Activated T-helper 1 cell treated with anti-CD3 and anti-CD28 coated beads, Interleukin-2, amount 50 U/mL, for 16 hours (primary cell): ENCODE data around the gene C6orf141.

Source experiments
- DNase-seq, 2 donors: peaks; one replicate each; pipeline ENCODE4 v3.0.0-alpha.2; 2020; ENCODE audit warnings: low read depth in 1 of 2, low spot score in 1 of 2

C6orf141 gene

DNA sequence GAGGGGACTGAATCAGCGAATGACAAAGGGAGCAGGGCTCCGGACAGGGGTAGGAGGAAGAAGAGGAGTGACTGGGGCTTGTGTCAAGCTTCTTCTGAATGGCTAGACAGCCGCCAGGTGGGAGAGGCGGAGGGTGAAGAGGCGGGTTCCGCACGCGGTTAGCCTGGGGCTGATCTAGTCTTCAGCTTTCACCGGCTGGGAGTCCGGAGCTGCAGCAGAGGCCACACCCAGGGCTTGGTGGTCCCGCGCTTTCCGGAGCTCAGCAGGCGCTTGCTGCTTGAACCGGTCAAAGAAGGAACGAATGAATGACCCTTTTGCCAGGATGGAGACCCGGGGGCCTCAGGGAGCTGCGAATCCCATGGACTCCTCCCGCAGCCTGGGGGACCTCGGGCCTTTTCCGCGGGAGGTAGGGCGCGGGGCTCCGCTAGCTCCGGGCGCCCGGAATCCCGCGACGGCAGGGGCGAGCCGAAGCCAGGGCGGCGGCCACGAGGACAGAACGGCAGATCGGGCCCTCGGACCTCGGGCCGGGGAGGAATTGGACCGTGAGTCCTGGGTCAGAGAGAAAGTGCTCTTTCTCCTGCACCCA is at the start of gene C6orf141:
C6orf141 (plus strand) TSS at position 177 of the 586 bp plus-strand sequence; CDS start at position 302, 125 bp downstream.
- DNase-seq, result no peak

DNA sequence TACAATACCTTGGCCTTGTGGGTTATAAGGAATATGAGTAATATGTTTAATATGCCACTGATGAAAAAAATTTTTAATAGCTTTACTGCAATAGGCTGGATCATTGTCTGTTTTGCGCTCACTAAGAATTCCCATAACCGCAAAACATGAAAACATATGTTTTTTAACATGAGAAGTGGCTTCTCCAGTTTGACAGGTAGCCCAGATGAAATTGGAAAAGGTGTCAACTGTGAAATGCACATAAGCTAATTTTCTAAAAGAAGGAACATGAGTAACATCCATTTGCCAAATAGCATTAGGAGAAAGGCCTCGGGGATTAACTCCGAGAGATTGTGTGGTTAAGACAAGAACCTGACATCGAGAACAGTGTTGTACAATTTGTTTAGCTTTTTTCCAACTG is 45.8 kb upstream of the C6orf141 start:
- DNase-seq, result no peak

DNA sequence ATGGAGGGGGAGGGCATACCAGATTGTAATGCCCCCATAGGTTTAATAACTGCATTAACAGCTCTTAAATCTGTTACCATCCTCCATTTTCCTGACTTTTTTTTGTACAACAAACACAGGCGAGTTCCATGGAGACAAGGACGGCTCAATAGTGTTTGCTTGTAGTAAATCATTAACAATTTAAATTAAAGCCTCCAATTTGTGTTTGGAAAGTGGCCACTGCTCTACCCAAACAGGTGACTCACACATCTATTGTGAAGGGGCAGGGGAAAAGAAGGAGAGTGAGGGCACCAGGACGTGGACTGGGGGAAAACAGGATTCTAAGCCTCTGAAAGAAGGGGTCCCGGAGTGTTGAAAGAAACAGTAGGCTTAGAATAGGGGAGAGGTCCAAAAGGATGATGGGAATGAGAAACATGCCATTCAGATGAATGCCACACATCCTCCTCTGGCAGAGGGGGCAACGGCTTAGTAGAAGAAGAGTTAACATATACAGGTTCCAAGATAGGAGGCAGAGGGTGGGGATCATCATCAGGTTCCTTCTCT is 43.8 kb upstream of the C6orf141 start:
- DNase-seq, result no peak

DNA sequence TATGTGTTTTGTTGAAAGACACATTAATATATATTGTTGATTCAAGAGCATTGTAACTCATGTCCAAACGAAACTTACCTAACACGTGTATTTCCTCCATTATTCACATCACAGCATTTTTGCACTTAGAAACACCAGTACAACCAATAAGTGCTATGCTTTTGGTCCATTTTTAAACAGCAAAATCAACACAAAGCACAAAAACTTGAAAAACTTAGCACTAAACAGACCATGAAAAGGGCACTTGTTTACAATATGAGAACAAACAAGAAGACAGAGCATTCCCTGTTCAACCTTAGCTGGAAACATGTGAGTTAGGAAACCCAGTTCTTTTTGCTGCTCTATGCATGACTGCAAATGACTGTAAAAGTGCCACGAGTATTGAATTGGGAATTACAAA is 41.1 kb upstream of the C6orf141 start:
- DNase-seq, result no peak

DNA sequence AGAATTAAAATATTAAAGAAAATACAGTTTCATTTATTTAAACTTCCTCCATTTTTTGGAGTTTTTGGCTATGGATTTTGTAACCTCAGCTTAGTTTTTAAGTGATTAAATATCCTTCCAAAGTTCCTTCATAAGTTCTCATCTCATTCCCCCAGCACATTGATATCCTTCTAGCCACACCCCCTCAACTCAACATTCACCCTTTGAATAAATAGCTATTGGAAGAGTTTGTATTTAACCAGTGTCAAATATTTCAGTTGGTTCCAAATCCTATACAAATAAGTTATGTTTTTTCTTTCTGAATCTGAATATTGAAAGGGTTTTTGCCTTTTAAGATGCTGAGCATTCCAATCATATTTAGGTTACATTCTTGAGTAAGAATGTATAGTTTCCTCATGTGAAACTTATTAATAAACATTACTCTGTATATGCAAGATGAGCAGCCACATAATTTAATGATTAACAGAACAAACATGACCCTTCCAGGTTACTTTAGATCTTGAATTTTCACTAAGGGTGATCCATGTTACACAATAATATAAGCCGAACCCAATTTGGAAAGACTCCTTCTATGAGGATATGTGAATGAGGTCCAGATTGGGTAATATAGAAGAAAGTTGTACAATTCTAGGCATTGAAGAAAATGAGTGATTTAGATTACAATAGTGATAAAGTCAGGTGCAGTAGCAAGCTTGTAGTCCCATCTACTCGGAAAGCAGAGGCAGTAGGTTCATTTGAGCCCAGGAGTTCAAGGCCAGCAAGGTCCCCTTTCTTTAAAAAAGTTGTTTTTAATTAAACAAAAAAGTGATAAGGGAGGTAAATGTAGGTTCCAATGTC is 37.1 kb upstream of the C6orf141 start:
- DNase-seq, result no peak

DNA sequence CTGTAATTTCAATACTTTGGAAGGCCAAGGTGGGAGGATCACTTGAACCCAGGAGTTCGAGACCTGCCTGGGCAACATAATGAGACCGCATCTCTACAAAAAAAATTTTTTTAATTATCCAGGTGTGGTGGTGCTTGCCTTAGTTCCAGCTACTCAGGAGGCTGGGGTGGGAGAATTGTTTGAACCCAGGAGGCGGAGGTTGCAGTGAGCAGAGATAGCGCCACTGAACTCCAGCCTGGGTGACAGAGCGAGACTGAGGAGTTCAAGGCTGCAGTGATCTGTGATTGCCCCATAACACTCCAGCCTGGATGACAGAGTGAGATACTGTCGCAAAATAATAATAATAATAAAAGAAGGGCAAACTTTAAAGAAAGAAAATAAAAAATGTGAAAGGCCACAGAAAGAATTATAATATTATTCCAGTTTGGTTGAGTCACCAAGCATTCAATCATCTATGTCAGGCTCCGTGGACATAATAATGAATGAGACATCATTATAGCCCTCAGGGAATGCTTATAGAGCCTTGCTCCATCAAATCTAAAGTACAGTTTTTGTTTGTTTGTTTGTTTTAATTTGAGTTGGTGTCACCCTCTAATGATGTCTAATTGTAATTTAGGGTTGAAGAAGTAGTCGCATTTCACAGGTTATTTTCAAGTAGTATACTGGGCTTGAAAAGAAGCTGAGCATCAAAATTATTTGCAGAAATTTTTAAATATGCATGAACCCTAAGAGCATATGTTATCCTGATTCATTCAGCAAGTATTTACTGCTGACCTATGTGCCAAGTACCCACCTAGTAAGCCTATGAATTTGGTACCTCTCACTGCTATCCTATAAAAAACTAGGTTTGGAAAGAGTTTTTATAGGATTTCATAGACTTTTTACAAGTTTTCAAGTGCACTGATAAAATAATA is 35.6 kb upstream of the C6orf141 start:
- DNase-seq, result no peak

DNA sequence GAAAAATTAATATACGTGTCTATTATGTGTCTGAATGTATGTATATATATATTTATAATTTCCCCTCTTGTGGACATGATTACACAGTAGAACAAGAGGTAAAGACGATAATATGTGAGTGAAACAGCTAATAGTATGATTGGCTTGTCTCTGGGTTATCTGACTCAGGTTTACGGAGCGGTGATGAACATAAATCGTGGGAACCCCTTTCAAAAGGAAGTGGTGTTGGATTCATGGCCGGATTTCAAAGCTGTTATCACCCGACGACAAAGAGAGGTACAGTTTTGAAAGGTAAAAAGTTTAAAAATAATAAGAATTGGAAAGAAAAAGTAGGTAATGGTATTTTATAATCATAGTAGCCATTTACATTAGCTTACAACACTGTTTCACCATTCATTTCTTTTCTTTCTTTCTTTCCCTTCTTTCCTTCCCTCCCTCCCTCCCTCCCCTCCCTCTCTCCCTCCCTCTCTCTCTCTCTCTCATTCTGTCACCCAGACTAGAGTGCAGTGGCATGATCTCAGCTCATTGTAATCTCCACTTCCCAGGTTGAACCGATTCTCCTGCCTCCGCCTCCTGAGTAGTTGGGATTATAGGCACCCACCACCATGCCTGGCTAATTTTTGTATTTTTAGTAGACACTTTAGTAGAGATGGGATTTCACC is 34.9 kb upstream of the C6orf141 start:
- DNase-seq, result no peak

DNA sequence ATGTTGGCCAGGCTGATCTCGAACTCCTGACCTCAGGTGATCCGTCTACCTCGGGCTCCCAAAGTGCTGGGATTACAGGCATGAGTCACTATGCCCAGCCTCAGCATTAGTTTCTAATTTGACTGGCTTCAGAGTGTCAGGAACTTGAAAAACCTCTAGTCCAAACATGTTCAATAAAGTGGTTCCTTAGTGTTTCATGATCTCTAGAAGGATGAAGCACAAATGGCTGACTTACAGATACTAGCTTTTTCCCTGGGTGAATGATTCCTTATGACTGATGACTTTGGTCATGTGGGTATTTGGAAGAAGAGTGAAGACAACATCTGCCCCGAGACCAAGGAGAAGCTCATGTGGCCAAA is 34.3 kb upstream of the C6orf141 start:
- no peak for DNase-seq

DNA sequence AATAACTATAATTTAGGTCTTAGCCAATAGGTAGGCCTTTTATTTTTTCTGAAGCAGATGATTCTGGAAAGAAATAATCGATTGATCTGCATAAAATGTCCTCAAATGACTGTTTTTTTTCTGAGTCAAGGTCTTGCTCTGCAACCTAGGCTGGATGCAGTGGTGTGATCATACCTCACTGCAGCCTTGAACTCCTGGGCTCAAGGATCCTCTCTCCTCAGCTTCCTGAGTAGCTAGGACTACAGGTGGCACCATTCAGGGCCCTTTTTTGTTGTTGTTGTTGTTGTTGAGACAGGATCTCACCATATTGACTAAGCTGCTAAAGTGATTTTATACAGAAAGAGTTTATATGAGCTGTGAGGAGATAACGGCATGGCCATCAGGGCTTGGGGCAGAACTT is 32.5 kb upstream of the C6orf141 start:
- no peak for DNase-seq

DNA sequence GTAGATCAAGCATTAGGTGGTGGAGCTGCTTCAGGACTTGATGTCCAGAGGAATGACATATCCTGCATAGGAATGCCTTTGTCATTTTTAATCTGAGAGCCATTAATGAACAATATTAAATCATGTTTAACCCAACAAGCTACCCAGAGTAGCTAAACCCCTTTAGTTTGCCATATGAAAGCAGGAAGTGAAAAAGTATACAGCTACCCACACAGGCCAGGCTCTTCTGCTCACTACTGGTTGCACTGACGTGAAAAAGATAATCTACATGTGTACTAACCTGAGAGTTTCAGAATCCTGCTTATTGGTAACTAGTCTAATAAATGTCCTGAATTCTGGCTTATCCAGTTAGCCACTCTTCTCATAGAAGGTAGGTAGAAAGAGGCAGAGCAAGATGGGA is 30.8 kb upstream of the C6orf141 start:
- DNase-seq, result no peak

DNA sequence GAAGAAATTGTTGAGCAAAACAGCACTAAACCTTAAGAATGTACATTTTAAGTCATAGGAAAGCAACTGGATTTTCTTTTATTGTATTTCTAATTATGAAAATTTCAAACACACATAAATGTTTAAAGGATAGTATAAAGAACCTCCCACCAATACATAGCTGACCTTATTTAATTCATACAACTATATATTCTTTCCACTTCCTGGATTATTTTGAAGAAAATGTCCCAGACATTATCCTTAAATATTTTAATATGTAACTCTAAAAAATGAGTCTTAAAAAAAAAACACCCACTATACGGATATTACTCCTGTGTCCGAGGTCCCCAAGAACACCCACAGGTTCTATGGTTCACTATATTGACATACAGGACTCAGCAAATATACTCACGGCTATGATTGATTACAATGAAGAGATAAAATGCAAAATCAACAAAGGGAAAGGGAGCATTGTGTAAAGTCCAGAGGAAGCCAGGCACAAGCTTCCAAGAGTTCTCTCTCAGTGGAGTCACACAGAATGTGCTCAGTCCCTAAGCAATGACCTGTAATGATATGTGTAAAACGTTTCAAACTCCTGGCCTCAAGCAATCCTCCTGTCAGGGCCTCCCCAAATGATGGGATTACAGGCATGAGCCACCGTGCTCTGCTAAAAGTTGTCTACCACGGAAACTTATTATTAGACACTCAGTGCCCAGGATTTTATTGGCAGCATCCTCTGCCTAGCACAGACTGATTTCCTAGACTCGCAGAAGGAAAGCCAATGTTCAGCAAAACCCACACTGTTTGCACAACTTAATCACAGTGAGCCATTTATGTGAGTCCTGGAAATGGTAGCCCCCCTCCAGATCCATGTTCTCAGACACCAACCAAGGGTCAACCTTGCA is 27.5 kb upstream of the C6orf141 start:
- DNase-seq, result no peak

DNA sequence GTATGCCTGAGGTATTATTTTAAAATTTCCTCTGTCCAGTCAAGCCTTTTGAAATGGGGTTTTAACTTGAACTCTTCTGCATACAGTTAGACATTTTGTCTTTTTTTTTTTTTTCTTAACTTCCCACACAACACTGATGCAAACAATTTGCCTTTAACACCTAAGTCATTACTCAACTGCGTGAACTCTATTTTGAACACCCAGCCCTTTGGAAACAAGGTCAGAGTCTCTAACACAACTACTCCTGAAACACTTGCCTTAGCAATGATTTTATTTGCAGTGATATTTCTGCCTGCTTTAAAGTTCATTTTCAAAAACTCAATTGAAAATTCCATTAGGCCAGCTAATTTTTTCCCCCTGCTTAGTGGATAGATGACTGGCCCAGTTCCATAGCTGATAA is 26.6 kb upstream of the C6orf141 start:
- no peak for DNase-seq

DNA sequence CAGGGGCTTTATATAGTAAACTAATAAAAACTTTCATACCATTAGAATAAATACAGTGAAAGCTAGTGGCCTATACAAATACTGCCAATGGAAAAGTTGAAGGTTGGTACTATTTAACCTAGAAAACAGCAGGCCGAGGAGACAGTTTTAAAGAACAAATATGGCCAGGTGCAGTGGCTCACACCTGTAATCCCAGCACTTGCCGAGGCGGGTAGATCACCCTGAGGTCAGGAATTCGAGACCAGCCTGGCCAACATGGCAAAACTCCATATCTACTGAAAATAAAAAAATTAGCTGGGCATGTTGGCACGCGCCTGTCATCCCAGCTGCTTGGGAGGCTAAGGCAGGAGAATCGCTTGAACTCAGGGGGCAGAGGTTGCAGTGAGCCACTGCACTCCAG is 25.9 kb upstream of the C6orf141 start:
- DNase-seq, result no peak

DNA sequence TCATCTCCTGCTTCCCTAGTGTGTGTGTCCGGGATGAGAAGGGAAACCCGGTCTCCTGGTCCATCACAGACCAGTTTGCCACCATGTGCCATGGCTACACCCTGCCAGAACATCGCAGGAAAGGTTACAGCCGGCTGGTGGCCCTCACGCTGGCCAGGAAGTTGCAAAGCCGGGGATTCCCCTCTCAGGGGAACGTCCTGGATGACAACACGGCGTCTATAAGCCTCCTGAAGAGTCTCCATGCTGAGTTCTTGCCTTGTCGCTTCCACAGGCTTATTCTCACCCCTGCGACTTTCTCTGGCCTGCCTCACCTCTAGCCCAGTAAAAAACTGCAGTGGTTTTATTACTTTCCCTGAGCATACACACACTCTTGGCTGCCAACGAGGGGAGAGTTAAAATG is 23.9 kb upstream of the C6orf141 start:
- DNase-seq, result no peak

DNA sequence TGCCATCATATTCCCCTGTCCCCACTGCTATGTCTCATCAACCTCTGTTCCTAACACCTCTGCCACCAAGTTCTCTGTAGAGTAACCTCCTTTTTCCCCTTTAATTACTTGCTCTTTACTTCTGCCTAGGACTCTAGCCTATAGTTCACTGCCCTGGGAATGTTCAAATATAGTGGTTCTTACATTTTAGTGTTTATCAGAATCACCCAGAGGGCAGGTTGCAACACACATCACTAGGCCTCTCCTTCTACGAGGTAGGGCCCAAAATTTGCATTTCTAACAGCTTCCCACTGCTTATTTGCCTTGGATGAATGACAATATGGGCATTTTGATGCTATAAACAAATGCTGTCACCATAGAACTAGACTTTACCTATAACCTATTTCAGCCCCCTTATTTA is 23.1 kb upstream of the C6orf141 start:
- no peak for DNase-seq

DNA sequence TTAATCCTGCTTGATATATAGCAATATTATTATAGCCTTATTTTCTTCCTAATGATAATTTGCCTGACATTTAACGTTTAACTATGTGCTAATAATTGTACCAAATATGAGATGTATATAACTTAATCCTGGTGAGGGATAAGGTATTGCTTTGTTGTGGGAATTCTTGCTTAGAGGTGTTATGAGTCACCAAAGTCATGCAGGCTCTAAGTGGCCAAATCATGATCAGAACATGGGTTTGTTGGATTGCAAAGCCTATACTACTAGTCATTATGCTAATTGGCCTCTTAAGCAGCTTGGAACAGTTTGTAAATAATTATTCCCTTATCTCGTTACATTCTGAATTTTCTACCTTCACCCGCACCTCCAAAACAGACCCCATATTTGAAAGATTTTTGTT is 21.9 kb upstream of the C6orf141 start:
- no peak for DNase-seq

DNA sequence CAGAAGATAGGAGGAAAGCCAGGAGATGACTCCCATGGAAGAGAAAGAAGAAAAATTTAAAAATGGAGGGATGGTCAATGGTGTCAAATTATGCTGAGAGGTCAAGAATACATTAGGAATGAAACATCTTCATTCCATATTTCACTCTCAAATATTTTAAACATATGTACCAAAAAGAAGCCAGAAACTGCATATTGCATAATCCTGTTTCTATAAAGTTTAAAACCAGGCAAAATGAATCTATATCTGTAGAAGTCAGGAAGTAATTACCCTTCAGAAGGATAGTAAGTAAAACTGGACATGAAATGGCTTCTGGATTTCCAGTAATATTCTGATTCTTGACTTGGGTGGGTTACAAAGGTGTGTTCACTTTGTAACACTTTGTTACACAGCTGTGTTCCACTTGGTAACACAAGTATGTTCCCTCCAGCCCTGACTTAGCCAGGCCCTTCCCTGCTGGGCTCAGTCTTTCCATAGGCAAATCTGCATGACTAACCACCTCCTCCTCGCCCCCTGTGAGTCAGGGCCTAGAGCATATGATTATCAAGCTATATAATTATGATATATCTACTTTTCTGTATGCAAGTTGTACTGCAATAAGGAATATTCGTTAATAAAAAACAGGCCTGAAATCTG is 20.2 kb upstream of the C6orf141 start:
- no peak for DNase-seq

DNA sequence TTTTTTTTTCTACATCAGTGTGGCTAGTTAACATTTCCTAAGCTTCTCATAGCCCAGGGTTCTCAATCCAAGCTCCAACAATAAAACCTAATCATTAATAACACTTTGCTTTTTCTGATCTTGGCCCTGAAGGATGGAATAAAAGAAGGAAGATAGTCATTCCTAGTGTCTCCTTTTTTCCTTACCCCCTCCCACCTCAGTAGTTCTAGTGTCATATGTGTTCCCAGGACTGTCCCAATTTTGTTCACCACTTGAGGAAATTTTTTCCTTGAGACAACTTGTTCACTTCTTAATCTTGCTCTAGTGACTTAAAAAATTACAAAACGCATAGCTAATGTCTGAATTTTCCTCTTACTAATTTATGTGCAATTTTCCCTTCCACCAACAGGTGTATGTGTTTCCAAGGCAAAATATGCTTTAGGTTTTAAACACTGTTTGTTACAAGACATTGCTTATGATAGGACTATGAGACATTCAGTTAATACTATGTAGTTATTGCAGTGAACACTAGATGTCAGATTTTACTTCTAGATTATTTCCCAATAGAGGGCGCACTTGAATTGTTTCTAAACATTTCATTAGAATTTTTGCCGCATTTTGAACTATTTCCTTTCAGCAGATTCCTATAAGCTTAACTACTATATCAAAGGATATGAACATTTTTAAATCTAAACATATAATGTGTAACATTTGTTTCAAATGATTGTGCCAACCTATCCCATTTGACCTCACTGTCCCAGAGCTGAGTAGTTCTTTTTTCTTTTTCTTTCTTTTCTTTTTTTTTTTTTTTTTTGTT is 18.5 kb upstream of the C6orf141 start:
- DNase-seq, result no peak

DNA sequence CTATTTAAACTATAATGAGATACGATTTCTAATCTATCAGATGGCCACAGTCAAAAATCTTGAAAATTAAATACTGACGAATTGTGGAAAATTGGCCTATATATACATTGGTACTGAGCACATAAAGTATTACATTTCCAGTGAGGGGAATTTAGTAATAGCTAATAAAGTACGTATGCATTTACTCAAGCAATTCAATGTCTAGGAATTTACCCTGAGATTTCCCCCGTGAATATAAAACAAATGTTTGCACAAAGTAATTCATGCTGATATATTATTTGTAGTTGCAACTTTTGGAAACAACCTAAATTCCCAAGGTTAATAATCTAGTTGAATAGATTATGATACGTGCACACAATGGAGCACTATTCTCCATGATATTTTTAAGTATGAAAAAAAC is 14.7 kb upstream of the C6orf141 start:
- DNase-seq, result no peak
